Right cardiac atrium (tissue), 5 donors: ENCODE results near the gene TGFBI. TPM values are rescaled to one million over a fixed set of nuclear protein-coding genes. Genes with fewer than 3 reads are reported as not detected.

Experiments
- ATAC-seq, 2 donors: fragments of 200-7000 bp; cut with Tn5 transposase; one replicate each; pipeline versions ENCODE4 v1.8.0 to v1.9.1; 2020; ENCODE audit warnings: moderate library complexity in 2 of 2, mild to moderate bottlenecking in 1 of 2
- DNase-seq, 3 donors: peaks; one replicate each; pipeline ENCODE4 v3.0.0-alpha.2; 2020
- H3K27ac ChIP-seq: one replicate; pipeline ENCODE4 v1.5.1; 2013; ENCODE audit warnings: mild to moderate bottlenecking, low read length, control low read depth, moderate library complexity
- H3K27me3 ChIP-seq: one replicate; pipeline ENCODE4 v1.6.1; 2013; ENCODE audit not compliant: control insufficient read depth, insufficient read depth
- H3K4me1 ChIP-seq: one replicate; pipeline ENCODE4 v1.6.1; 2013; ENCODE audit warnings: low read length; ENCODE audit not compliant: control insufficient read depth, insufficient read depth
- H3K4me3 ChIP-seq: one replicate; pipeline ENCODE4 v1.5.1; 2013; ENCODE audit warnings: low read length, control low read depth
- H3K9me3 ChIP-seq: one replicate; pipeline ENCODE4 v1.6.1; 2013; ENCODE audit warnings: low read length; ENCODE audit not compliant: control insufficient read depth
- WGBS: extraction: QIAGEN DNeasy Blood & Tissue Kit; methylation state at CpG from one replicate; pipeline ENCODE4 v1.1.7; 2013; 5-methylcytosine and 5-hydroxymethylcytosine counted together
- intact Hi-C, 4 donors: fragments of 100-400 bp; cut with DNase I; formaldehyde crosslinking; loops; one replicate each; pipeline versions ENCODE4 v1.11.0 to v1.14.0; 2022 to 2023
- polyA plus RNA-seq: library from polyadenylated mRNA; stranded (reverse); fragments of 200-250 nt; gene quantifications from one replicate; pipeline ENCODE4 v1.2.3, GENCODE V29; 2013
- total RNA-seq, 4 donors: library from RNA; stranded (reverse); fragmentation: NEBNext Ultra II Directional; extraction: Animal tissue kit (Norgen Biotek cat#: 25700); gene quantifications; one replicate each; pipeline ENCODE4 v1.2.1, GENCODE V29; 2021
- donor health status: healthy with polysubstance abuse.
- donor health status: DM: no; HTN: yes; CAD: no.
- donor health status: DM: no; HTN: no; CAD: no.
- donor health status: DM: no; HTN: yes; CAD: no; lungs with severe emphysema.
- donor health status: DM: yes; HTN: yes; CAD: no.

The TGFBI gene
- total and polyA plus RNA-seq, 5 donors, result 41.6 to 60.4 (median 47.0) TPM

DNA sequence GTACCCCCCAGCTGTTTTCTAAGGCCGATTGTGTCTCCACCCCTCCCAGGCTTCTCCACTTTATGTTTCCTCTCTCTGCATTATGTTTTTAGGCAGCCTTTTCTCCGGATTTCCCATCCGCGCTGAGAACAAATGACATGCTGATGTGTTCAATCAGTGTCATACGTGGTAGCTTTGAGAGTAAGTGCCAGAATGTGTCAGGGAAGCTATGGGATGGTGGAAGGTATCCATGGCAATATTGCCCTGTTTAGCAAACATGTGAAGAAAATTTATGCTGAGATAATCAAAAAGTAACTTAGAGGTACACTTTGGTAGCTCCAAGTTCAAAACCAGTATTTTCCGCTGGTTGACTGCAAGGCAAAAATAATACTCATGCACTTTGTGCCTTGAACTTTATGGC lies 37.4 kb upstream of the TGFBI start:
- no peaks in the 10 kb centered on the region for H3K9me3 ChIP-seq
- intact Hi-C loops, result no loop called here
- no peaks in the 10 kb centered on the region for H3K27me3 ChIP-seq
- no peak for ATAC-seq
- H3K4me1 ChIP-seq, result peaks cover 4% of the 10 kb centered on the region
- DNase-seq, result no peak
- WGBS, result 72% methylated on average over 6 of the region's 6 CpGs
- H3K27ac ChIP-seq, result no peak overlapping the region
- H3K4me3 ChIP-seq, result no peak overlapping the region

- Histone ChIP-seq H3K4me1 (peaks cover 2% of the 10 kb centered on the region), H3K4me3 (no peak overlapping the region), H3K27ac (no peak overlapping the region), H3K9me3 (no peaks in the 10 kb centered on the region), H3K27me3 (no peaks in the 10 kb centered on the region)
- ATAC-seq (no peak), DNase-seq (no peak)
- intact Hi-C loops, result no loop called here
- 51% methylated on average over 6 of the region's 6 CpGs for WGBS
Measured at GRCh38 chr5:135993335-135993879, 35.4 kb upstream of the TGFBI start.

DNA sequence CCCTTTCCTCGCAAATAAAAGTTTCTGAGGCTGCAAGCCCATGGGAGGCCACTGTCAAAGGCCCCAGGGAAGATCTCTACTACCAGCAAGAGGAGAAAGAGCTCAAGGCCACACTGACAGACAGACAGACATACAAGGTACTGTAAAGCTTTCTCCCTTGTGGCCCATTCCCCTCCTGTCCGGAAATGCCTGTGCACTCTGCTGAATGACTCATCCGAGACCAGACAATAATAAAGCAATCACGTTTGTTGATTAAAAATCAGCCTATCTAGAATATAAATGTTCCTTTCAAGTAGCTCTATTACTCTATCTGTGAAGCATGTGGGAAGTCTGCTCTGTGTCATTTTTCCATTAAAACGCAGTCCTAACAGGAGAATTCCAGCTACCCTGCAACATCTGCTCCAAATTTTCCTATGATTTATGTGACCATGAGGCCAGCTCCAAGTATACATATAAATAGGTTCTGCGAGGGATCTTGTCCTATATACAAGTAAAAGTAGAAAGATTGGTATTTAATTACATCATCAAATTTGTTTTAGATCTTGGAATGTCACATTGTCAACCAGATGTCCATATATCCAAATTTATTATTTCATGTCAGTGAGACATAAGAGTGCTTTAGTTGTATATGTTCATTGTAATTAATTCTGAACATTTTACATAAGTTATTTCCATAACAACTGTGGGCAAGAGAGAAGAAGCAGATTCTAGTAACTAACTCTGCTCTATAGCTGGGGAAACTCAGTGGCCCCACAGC lies 34.7 kb upstream of the TGFBI start:
- Histone ChIP-seq H3K9me3 (no peaks in the 10 kb centered on the region), H3K4me1 (peaks cover 2% of the 10 kb centered on the region), H3K4me3 (no peak overlapping the region), H3K27me3 (no peaks in the 10 kb centered on the region), H3K27ac (no peak overlapping the region)
- ATAC-seq, result no peak
- DNase-seq, result no peak
- WGBS, result 42% methylated on average over 6 of the region's 6 CpGs
- intact Hi-C loops, result no loop called here

GRCh38 chr5:135995976-135996375 lies 32.8 kb upstream of the TGFBI start:
- ATAC-seq, result no peak

GRCh38 chr5:135996611-135997010 lies 32.2 kb upstream of the TGFBI start:
- Histone ChIP-seq H3K4me3 (no peak overlapping the region), H3K27me3 (no peaks in the 10 kb centered on the region), H3K4me1 (peaks cover 2% of the 10 kb centered on the region), H3K27ac (no peak overlapping the region), H3K9me3 (no peaks in the 10 kb centered on the region)
- DNase-seq (no peak), ATAC-seq (no peak)
- intact Hi-C loops, result no loop called here
- 94% methylated on average over 2 of the region's 2 CpGs for WGBS

More at GRCh38 chr5:135995976-135996375, 32.8 kb upstream of the TGFBI start:
- Histone ChIP-seq H3K27ac (no peak overlapping the region), H3K27me3 (no peaks in the 10 kb centered on the region), H3K9me3 (no peaks in the 10 kb centered on the region), H3K4me3 (no peak overlapping the region), H3K4me1 (peaks cover 2% of the 10 kb centered on the region)
- WGBS, result 81% methylated on average over 3 of the region's 3 CpGs
- intact Hi-C loops, result no loop called here
- no peak for DNase-seq

- Histone ChIP-seq H3K4me3 (no peak overlapping the region), H3K27me3 (no peaks in the 10 kb centered on the region), H3K27ac (no peak overlapping the region), H3K4me1 (peaks cover 2% of the 10 kb centered on the region), H3K9me3 (no peaks in the 10 kb centered on the region)
- no peak for ATAC-seq
- no peak for DNase-seq
- WGBS, result 82% methylated on average over 8 of the region's 8 CpGs
- intact Hi-C loops, result no loop called here
Measured at GRCh38 chr5:135997673-135998335, 31.0 kb upstream of the TGFBI start.

DNA sequence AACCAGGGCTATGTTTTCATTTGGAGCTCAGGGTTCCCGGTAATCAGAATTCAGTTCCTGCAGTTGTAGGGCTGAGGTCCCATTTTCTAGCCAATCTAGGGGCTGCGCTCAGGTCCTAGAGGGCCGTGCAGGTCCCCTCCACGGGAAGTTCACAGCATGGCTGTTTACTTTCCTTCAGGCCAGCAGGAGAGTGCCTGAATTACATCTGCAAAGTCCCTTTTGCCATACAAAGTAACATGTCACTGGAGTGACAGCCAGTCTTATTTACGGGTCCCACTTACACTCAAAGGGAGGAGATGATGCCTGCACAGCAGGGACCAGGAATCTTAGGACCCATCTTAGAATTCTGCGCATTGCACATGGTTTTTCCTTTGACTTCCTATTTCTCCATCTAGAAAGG lies 29.9 kb upstream of the TGFBI start:
- Histone ChIP-seq H3K27me3 (no peaks in the 10 kb centered on the region), H3K4me3 (no peak overlapping the region), H3K27ac (peak overlapping the region; percentile 30), H3K9me3 (no peaks in the 10 kb centered on the region), H3K4me1 (peaks cover under 1% of the 10 kb centered on the region)
- intact Hi-C loops, result no loop called here
- 85% methylated on average over 6 of the region's 6 CpGs for WGBS
- ATAC-seq (no peak), DNase-seq (no peak)

DNA sequence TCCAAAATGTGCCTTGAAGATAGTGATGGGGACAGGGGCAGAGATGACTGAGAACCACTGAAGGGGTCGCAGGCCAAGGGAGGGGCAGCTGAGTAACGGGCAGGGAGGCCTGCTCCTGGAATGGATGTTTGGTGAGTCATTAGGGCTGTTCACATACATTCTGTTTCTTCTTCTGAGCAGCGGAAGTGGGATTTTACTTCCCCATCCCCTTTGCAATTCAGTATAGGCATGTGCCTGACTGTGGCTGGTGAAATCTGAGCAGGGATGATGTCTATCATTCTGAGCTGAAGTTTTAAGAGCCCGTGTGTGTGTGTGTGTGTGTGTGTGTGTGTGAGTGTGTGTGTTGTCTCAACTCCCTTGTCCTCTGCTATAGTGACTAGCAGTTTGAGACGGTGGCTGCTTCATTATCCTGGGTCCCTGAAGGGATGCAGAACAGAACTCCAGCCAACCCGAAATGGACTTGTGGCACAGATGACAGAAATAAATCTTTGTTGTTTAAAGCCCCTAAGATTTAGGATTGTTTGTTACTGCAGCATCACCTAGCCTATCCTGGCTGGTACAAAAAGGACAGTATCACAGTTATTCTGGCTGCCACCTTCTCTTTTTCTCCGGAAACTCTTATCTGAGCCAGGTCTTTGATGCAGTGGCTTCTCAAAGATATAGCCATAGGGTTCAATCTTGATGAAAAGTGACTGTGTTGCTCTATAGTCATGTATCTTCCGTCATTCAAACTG lies 29.2 kb upstream of the TGFBI start:
- intact Hi-C loops, result no loop called here

DNA sequence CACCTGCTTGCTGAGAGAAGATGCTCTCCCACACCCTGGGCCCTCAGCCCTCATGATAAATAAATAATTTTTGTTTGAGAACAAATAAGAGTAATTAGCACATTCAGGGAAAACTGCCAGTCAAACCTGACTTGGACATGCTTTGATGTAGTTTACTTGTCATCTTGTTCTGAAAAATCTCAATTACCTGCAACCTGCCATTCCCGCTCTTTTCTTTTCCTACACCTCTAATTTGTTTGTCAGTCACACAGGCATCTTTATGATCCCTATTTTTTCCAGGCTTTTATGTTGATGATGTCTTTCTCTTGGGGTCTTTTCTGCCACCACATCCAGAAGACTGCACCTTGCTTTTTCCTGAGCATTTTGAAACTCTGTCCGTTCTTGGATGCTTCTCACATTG lies 28.6 kb upstream of the TGFBI start:
- no peak overlapping the region for H3K4me3 ChIP-seq
- no peak overlapping the region for H3K27ac ChIP-seq
- intact Hi-C loops, result no loop called here
- no peaks in the 10 kb centered on the region for H3K9me3 ChIP-seq
- 93% methylated on average over 2 of the region's 2 CpGs for WGBS
- no peaks in the 10 kb centered on the region for H3K4me1 ChIP-seq
- ATAC-seq (no peak), DNase-seq (no peak)
- no peaks in the 10 kb centered on the region for H3K27me3 ChIP-seq

More for the DNA sequence above, 29.2 kb upstream of the TGFBI start:
- 73% methylated on average over 8 of the region's 8 CpGs for WGBS
- no peak overlapping the region for H3K4me3 ChIP-seq
- H3K27ac ChIP-seq, result no peak overlapping the region
- no peaks in the 10 kb centered on the region for H3K4me1 ChIP-seq
- no peaks in the 10 kb centered on the region for H3K27me3 ChIP-seq
- ATAC-seq, result peak; percentile 67 to 72
- DNase-seq, result peak in 1 of 3 donors; percentile 47
- H3K9me3 ChIP-seq, result no peaks in the 10 kb centered on the region

DNA sequence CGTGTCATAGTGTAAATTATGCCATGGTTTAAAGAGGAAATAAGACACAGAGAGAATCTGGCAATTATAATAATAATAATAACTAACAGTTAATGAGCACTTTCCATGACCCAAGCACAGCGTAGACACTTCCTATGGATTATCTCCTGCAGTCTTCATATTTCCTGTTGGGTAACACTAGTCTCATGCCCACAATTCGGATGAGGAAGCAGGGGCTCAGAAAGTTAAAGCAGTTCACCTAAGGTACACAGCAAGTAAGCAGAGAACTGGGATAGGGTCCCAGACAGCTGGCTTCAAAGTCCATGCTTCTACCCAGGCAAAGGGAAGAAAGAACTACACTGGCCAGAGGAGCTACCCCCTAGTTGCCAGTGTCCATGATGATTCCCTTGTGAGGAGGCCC lies 27.9 kb upstream of the TGFBI start:
- peak in 1 of 2 donors; percentile 34 for ATAC-seq
- WGBS, result 72% methylated on average over 3 of the region's 3 CpGs

More for the DNA sequence above, 27.9 kb upstream of the TGFBI start:
- Histone ChIP-seq H3K9me3 (no peaks in the 10 kb centered on the region), H3K4me3 (no peak overlapping the region), H3K27ac (no peak overlapping the region), H3K4me1 (no peaks in the 10 kb centered on the region), H3K27me3 (no peaks in the 10 kb centered on the region)
- no peak for DNase-seq
- intact Hi-C loops, result no loop called here
